Lower leg skin (tissue), 3 donors: ENCODE measurements around the gene SAMD8.

Experiments used
- CTCF ChIP-seq, 3 donors: fragments of 450-650 bp; IDR thresholded peaks; one replicate each; pipeline ENCODE4 v1.5.1; 2016; ENCODE audit warnings: antibody characterized with exemption in 3 of 3, mild to moderate bottlenecking in 3 of 3, moderate library complexity in 2 of 3
- POLR2A ChIP-seq, 2 donors: fragments of 450-650 bp; IDR thresholded peaks; one replicate each; pipeline ENCODE4 v1.6.1; 2016 to 2017; ENCODE audit warnings: antibody characterized with exemption in 2 of 2, mild to moderate bottlenecking in 1 of 2, moderate library complexity in 1 of 2

- TF ChIP-seq POLR2A (IDR thresholded peaks at IDR 0.05) (no peak), CTCF (IDR thresholded peaks at IDR 0.05) (no peak)
Observed at GRCh38 chr10:75189266-75190096, 78.0 kb downstream of the SAMD8 start.
